B cell (primary cell): ENCODE results near the gene CAGE1.

ENCODE experiments used
- CTCF ChIP-seq: fragments of 200-600 bp; IDR thresholded peaks from one replicate; pipeline ENCODE4 v1.8.0; 2022; ENCODE audit warnings: antibody characterized with exemption, mild to moderate bottlenecking
- EZH2 ChIP-seq: IDR thresholded peaks from 2 replicates; pipeline ENCODE4 v1.6.1; 2012; ENCODE audit warnings: borderline replicate concordance, low read depth, mild to moderate bottlenecking, moderate library complexity, low read length; ENCODE audit not compliant: insufficient read depth, poor library complexity, severe bottlenecking

- TF ChIP-seq CTCF = no peak
- no peak for TF ChIP-seq EZH2
Measured at GRCh38 chr6:7432391-7433120, 43.0 kb upstream of the CAGE1 start.
